ENCODE measurements around the gene SLC12A2. TPM values are rescaled to one million over a fixed set of nuclear protein-coding genes. Genes with fewer than 3 reads are reported as not detected.

SLC12A2 gene
- total RNA-seq: 100 to 1,000 TPM; 139 to 255 (median 172) TPM

DNA sequence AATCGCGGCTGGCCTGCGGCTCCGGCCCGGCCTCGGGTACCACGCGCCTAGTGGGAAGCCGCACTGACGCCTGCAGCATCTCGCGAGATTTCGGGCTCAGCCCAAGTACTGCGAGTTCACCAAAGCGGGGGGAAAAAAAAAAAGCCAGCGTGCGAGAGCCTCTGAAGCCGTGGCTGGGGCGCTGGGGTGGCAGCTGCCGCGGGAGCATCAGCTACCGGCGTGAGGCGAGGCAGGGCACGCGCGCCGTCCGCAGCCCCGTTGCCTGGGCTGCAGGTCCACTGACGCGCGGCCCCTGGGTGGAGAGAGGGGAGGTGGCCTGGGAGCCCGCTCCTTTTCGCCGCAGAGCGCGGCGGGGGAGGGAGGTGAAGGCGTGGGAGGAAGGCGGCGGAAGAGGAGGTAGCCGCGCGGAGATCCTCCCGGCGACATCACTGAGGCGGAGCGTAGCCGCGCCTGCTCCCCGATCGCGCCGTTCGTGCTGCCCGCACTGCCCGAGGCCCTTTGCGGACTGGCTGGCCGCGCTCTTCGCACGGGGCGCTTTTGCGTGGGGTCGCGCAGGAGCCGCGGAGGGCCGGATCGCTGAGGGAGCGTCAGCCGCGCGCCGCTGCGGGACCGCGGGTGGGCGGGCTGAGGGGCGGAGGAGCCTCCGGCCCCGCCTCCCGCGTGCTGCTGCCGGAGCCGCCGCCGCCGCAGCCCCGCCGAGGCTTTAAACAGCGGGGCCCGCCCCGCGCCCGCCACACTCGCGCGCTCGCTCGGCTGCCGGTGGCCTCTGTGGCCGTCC lies at the start of gene SLC12A2:
TSS of gene SLC12A2 (plus strand) at position 734 of the 778 bp plus-strand sequence. CDS start 189 bp downstream, outside the sequence.
- TF ChIP-seq, protein P1, sequence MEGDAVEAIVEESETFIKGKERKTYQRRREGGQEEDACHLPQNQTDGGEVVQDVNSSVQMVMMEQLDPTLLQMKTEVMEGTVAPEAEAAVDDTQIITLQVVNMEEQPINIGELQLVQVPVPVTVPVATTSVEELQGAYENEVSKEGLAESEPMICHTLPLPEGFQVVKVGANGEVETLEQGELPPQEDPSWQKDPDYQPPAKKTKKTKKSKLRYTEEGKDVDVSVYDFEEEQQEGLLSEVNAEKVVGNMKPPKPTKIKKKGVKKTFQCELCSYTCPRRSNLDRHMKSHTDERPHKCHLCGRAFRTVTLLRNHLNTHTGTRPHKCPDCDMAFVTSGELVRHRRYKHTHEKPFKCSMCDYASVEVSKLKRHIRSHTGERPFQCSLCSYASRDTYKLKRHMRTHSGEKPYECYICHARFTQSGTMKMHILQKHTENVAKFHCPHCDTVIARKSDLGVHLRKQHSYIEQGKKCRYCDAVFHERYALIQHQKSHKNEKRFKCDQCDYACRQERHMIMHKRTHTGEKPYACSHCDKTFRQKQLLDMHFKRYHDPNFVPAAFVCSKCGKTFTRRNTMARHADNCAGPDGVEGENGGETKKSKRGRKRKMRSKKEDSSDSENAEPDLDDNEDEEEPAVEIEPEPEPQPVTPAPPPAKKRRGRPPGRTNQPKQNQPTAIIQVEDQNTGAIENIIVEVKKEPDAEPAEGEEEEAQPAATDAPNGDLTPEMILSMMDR (IDR thresholded peaks at IDR 0.05): peak in 3 of 6 experiments; percentile 9 to 30 (median 15)
- peak; percentile 47 to 94 for TF ChIP-seq POLR2A (IDR thresholded peaks at IDR 0.05)
- peaks cover 0 to 33% (median 0%) of the 10 kb centered on the region in 4 donors for H3K4me1 ChIP-seq
- peak; percentile 91 to 96 (median 93) for DNase-seq

GRCh38 chr5:128035689-128036088 lies 47.9 kb upstream of the SLC12A2 start:
- Histone ChIP-seq H3K27me3 (no peaks in the 10 kb centered on the region), H3K9me3 (peaks cover 0 to 3% (median 0%) of the 10 kb centered on the region in 4 donors), H3K36me3 (no peaks in the 10 kb centered on the region), H3K4me1 (no peaks in the 10 kb centered on the region), H3K27ac (no peak overlapping the region), H3K4me3 (no peak overlapping the region)
- no peak for DNase-seq
- TF ChIP-seq, protein P1 (IDR thresholded peaks at IDR 0.05): no peak
- TF ChIP-seq POLR2A (IDR thresholded peaks at IDR 0.05): no peak

More for the DNA sequence above, at the start of gene SLC12A2:
- H3K27ac ChIP-seq: peak within 1 kb of the TSS; percentile 84 to 99 (median 94)
- H3K27me3 ChIP-seq: no peaks in the 10 kb centered on the region
- H3K9me3 ChIP-seq: no peaks in the 10 kb centered on the region
- peak within 1 kb of the TSS; percentile 80 to 92 (median 84) for H3K4me3 ChIP-seq
- no peaks in the 10 kb centered on the region for H3K36me3 ChIP-seq

GRCh38 chr5:128036950-128037349 lies 46.6 kb upstream of the SLC12A2 start:
- Histone ChIP-seq H3K27ac (no peak overlapping the region), H3K9me3 (peaks cover 0 to 3% (median 0%) of the 10 kb centered on the region in 4 donors), H3K4me3 (no peak overlapping the region), H3K4me1 (no peaks in the 10 kb centered on the region), H3K36me3 (no peaks in the 10 kb centered on the region), H3K27me3 (no peaks in the 10 kb centered on the region)
- TF ChIP-seq POLR2A (IDR thresholded peaks at IDR 0.05): no peak
- TF ChIP-seq, protein P1 (IDR thresholded peaks at IDR 0.05): no peak
- DNase-seq: no peak

GRCh38 chr5:128038643-128039042 lies 44.9 kb upstream of the SLC12A2 start:
- no peak overlapping the region for H3K27ac ChIP-seq
- H3K4me3 ChIP-seq: no peak overlapping the region
- H3K27me3 ChIP-seq: no peaks in the 10 kb centered on the region
- no peaks in the 10 kb centered on the region for H3K4me1 ChIP-seq
- TF ChIP-seq POLR2A (IDR thresholded peaks at IDR 0.05): no peak
- TF ChIP-seq, protein P1 (IDR thresholded peaks at IDR 0.05): no peak
- no peak for DNase-seq
- H3K36me3 ChIP-seq: no peaks in the 10 kb centered on the region
- H3K9me3 ChIP-seq: no peaks in the 10 kb centered on the region

- no peaks in the 10 kb centered on the region for H3K36me3 ChIP-seq
- no peaks in the 10 kb centered on the region for H3K4me1 ChIP-seq
- no peak for TF ChIP-seq POLR2A (IDR thresholded peaks at IDR 0.05)
- TF ChIP-seq, protein P1 (IDR thresholded peaks at IDR 0.05): no peak
- H3K27me3 ChIP-seq: no peaks in the 10 kb centered on the region
- no peak for DNase-seq
- H3K27ac ChIP-seq: no peak overlapping the region
- H3K9me3 ChIP-seq: no peaks in the 10 kb centered on the region
- no peak overlapping the region for H3K4me3 ChIP-seq
These were observed 42.6 kb upstream of the SLC12A2 start for GRCh38 chr5:128040927-128041326.
